Loucy (cell line): ENCODE data around the gene SYNGR1.
A peak's percentile ranks its signal among the peaks of the same experiment; 100 is the strongest.

ENCODE experiments used
- H2AFZ ChIP-seq: fragments of 200-600 bp; sonication (generic); 2 replicates; pipeline ENCODE4 v1.6.0; 2016; ENCODE audit warnings: antibody characterized with exemption, mild to moderate bottlenecking, low read length, moderate library complexity
- H3F3A ChIP-seq: fragments of 200-600 bp; 2 replicates; pipeline ENCODE4 v1.6.0; 2016; ENCODE audit warnings: antibody characterized with exemption, low read depth, mild to moderate bottlenecking
- H3K27me3 ChIP-seq: fragments of 200-600 bp; sonication (generic); 2 replicates; pipeline ENCODE4 v1.6.1; 2014; ENCODE audit warnings: low read length, mild to moderate bottlenecking; ENCODE audit not compliant: insufficient read depth, poor library complexity, severe bottlenecking
- H3K36me3 ChIP-seq: fragments of 200-600 bp; sonication (generic); 2 replicates; pipeline ENCODE4 v1.6.1; 2016; ENCODE audit warnings: low read length; ENCODE audit not compliant: insufficient read depth
- H3K4me1 ChIP-seq: fragments of 200-600 bp; sonication (generic); 2 replicates; pipeline ENCODE4 v1.5.1; 2014; ENCODE audit warnings: low read length, mild to moderate bottlenecking; ENCODE audit not compliant: insufficient read depth, poor library complexity, severe bottlenecking
- H3K4me2 ChIP-seq: fragments of 200-600 bp; sonication (generic); 2 replicates; pipeline ENCODE4 v1.6.0; 2014; ENCODE audit warnings: antibody characterized with exemption, low read length, low read depth, mild to moderate bottlenecking; ENCODE audit not compliant: poor library complexity, severe bottlenecking
- H3K4me3 ChIP-seq: fragments of 200-600 bp; sonication (generic); 2 replicates; pipeline ENCODE4 v1.5.1; 2014; ENCODE audit warnings: low read length, mild to moderate bottlenecking, mixed read lengths; ENCODE audit not compliant: poor library complexity, severe bottlenecking
- H3K79me2 ChIP-seq: fragments of 200-600 bp; sonication (generic); 2 replicates; pipeline ENCODE4 v1.6.1; 2014; ENCODE audit warnings: low read length; ENCODE audit not compliant: insufficient read depth
- H3K9ac ChIP-seq: fragments of 200-600 bp; sonication (generic); 2 replicates; pipeline ENCODE4 v1.6.0; 2014; ENCODE audit warnings: mild to moderate bottlenecking, low read depth, low read length, moderate library complexity; ENCODE audit not compliant: poor library complexity, severe bottlenecking
- H3K9me2 ChIP-seq: fragments of 200-600 bp; sonication (generic); replicated peaks from 2 replicates; pipeline ENCODE4 v1.6.1; 2016; ENCODE audit warnings: low read depth, low read length, mixed read lengths
- H3K9me3 ChIP-seq: fragments of 200-600 bp; sonication (generic); 2 replicates; pipeline ENCODE4 v1.6.1; 2014; ENCODE audit warnings: mild to moderate bottlenecking, antibody characterized with exemption, low read length, low read depth; ENCODE audit not compliant: insufficient read depth
- H4K20me1 ChIP-seq: fragments of 200-600 bp; sonication (generic); 2 replicates; pipeline ENCODE4 v1.6.0; 2014; ENCODE audit warnings: antibody characterized with exemption, low read length, mild to moderate bottlenecking; ENCODE audit not compliant: insufficient read depth, poor library complexity, severe bottlenecking
- EZH2phosphoT487 ChIP-seq: fragments of 200-600 bp; IDR thresholded peaks from 2 replicates; pipeline ENCODE4 v1.6.1; 2018; ENCODE audit warnings: antibody characterized with exemption, mild to moderate bottlenecking, moderate library complexity, borderline replicate concordance
- TF ChIP-seq, protein P1 (sequence below): fragments of 200-600 bp; sonication (generic); conservative IDR thresholded peaks from 2 replicates; pipeline ENCODE4 v1.5.1; 2014; ENCODE audit warnings: mild to moderate bottlenecking, antibody characterized with exemption, low read length

SYNGR1 gene

DNA sequence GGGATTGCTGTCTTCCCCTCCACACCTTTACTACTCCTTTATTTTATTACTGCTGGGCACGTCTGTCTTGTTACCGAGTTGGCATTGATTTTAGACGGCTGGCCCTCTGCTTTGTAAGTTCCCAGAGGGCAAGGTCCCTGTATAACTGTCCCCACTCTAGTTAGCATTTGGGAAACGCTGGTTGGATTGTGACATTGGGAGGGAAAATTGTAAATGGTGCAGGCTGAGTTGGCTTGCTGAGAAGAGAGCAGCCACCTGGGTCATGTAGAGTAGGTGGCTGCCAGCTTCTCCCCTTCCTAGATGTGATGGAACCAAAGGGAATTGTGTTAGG is 51.5 kb downstream of the SYNGR1 start:
- H3K4me3 ChIP-seq = peak overlapping the region; percentile 86
- no peaks in the 10 kb centered on the region for H3K27me3 ChIP-seq
- H3K4me1 ChIP-seq = peaks cover 14% of the 10 kb centered on the region
- peak overlapping the region; percentile 100 for H3K4me2 ChIP-seq
- peak overlapping the region; percentile 89 for H3K9ac ChIP-seq
- no peak overlapping the region for H2AFZ ChIP-seq
- no peaks in the 10 kb centered on the region for H4K20me1 ChIP-seq
- H3K9me3 ChIP-seq = no peaks in the 10 kb centered on the region
- H3F3A ChIP-seq = no peaks in the 10 kb centered on the region
- H3K79me2 ChIP-seq = peaks cover 42% of the 10 kb centered on the region
- no peaks in the 10 kb centered on the region for H3K36me3 ChIP-seq
- TF ChIP-seq, protein P1, sequence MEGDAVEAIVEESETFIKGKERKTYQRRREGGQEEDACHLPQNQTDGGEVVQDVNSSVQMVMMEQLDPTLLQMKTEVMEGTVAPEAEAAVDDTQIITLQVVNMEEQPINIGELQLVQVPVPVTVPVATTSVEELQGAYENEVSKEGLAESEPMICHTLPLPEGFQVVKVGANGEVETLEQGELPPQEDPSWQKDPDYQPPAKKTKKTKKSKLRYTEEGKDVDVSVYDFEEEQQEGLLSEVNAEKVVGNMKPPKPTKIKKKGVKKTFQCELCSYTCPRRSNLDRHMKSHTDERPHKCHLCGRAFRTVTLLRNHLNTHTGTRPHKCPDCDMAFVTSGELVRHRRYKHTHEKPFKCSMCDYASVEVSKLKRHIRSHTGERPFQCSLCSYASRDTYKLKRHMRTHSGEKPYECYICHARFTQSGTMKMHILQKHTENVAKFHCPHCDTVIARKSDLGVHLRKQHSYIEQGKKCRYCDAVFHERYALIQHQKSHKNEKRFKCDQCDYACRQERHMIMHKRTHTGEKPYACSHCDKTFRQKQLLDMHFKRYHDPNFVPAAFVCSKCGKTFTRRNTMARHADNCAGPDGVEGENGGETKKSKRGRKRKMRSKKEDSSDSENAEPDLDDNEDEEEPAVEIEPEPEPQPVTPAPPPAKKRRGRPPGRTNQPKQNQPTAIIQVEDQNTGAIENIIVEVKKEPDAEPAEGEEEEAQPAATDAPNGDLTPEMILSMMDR = no peak
- no peak for TF ChIP-seq EZH2phosphoT487
- no peaks in the 10 kb centered on the region for H3K9me2 ChIP-seq

GRCh38 chr22:39405346-39406085 is 55.7 kb downstream of the SYNGR1 start:
- no peaks in the 10 kb centered on the region for H3K9me2 ChIP-seq
- no peaks in the 10 kb centered on the region for H3F3A ChIP-seq
- H3K4me3 ChIP-seq = no peak overlapping the region
- peaks cover 38% of the 10 kb centered on the region for H3K79me2 ChIP-seq
- no peaks in the 10 kb centered on the region for H3K27me3 ChIP-seq
- peaks cover 7% of the 10 kb centered on the region for H3K4me1 ChIP-seq
- no peaks in the 10 kb centered on the region for H3K9me3 ChIP-seq
- no peak overlapping the region for H2AFZ ChIP-seq
- TF ChIP-seq, protein P1 = no peak
- TF ChIP-seq EZH2phosphoT487 = no peak
- H3K36me3 ChIP-seq = no peaks in the 10 kb centered on the region
- no peak overlapping the region for H3K4me2 ChIP-seq
- H3K9ac ChIP-seq = no peak overlapping the region
- H4K20me1 ChIP-seq = no peaks in the 10 kb centered on the region

DNA sequence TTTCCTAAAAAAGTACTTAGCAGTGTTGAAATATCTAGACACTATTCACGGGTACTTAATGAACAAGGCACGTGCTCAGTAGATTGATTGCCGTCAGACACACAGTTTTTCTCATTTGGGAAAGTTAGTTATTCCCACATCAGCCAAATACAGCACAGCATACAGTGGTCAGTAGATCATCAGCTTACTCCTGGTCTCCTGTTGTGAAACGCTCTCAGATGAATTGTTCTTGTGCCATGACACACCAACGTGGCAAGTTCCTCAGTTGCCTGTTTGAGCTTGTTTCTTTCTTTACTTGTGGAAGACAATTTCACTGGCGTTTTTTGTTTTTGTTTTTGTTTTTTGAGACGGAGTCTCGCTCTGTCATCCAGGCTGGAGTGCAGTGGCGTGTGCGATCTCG is 58.4 kb downstream of the SYNGR1 start:
- Histone ChIP-seq H2AFZ (no peak overlapping the region), H3K9me2 (no peaks in the 10 kb centered on the region), H3K9me3 (no peaks in the 10 kb centered on the region), H3K4me1 (peaks cover 16% of the 10 kb centered on the region), H3F3A (peaks cover 7% of the 10 kb centered on the region; the same call in 1 of the 2 replicates), H3K4me3 (no peak overlapping the region), H3K4me2 (no peak overlapping the region), H3K27me3 (no peaks in the 10 kb centered on the region), H3K79me2 (peaks cover 19% of the 10 kb centered on the region; the same call in 1 of the 2 replicates), H4K20me1 (no peaks in the 10 kb centered on the region), H3K9ac (no peak overlapping the region), H3K36me3 (no peaks in the 10 kb centered on the region)
- TF ChIP-seq EZH2phosphoT487 = no peak
- TF ChIP-seq, protein P1 = no peak
